HG03139 (cell line): ENCODE results near the gene TEAD4.

Experiments used
- ATAC-seq: cut with Tn5 transposase; IDR thresholded peaks from one replicate; pipeline ENCODE4 v1.9.1; 2021; ENCODE audit not compliant: unreplicated experiment

TEAD4 gene

DNA sequence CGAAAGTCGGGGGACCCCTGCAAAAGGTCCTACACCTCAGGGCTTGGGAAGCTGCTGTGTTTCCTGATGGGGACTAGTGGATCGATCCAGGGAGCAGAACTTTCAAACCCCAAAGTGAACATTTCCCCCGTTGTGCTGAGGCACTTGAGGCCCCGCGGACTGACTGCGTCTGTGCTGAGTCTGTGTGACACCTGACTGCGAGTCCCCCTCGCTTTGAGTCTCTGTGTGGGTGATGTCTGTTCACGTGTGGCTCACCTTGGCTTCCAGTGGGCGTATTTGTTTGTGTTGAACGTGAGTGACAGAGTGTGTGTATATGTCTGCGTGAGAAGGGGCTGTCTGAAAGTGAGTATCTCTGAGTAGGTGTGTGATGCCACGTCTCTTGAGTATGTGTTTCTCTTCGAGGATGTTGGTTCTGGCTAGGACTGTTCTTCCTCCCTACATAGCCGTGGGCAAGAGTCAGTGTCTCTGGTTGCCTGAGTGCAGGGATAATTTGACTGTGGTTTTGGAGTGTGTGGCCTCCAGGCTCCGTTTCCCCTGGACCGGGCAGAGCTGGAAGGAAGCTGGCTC is 1.3 kb downstream of the TEAD4 start:
- no peak for ATAC-seq

DNA sequence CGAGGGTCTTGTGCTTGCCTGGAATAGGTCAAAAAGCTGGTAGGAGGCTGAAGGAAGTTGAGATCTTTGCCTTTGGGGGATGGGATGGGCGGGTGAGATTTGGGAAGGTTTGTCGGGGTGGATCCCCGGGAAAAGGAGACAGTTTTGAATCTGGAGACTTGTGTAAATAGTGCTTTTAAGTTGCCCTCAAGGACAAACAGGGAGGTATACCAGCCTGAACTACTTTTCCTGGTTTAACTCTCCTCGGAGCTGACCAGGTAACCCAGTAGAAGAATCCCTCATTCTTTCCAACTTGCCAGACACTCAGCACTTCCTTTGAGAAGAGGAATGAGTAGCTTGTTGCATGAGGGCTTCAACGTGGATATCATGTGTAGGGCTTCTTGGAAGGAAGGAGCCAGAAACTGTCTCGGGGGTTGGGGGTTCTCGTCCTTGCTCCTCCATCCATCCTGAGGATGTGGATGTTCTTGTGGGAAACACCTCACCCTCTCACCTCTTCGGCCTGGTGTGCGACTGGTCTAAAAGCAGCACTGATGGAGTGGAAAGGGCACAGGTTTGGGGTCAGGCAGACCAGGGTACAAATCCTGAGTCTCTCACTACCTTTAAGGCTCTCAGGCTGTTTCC is 1.9 kb downstream of the TEAD4 start:
- no peak for ATAC-seq

DNA sequence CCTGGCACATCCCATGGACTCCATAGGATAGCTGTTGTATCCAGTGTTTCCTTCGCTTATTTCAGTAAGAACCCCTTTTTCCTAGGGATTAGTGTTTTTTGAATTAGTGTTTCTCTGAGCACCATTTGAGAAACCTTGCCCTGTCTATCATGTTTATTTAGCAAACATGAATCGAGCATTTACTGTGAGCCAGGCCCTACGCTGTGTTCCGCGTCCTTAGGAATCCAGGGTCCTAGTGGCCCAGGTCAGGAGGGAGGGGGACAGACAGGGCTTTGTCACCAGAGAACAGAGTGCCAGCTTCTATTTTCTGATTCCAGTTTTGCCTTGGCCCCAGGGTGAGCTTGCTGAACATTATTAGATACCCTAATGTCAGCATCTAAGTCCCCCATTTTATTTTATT is 2.5 kb downstream of the TEAD4 start:
- ATAC-seq = no peak

DNA sequence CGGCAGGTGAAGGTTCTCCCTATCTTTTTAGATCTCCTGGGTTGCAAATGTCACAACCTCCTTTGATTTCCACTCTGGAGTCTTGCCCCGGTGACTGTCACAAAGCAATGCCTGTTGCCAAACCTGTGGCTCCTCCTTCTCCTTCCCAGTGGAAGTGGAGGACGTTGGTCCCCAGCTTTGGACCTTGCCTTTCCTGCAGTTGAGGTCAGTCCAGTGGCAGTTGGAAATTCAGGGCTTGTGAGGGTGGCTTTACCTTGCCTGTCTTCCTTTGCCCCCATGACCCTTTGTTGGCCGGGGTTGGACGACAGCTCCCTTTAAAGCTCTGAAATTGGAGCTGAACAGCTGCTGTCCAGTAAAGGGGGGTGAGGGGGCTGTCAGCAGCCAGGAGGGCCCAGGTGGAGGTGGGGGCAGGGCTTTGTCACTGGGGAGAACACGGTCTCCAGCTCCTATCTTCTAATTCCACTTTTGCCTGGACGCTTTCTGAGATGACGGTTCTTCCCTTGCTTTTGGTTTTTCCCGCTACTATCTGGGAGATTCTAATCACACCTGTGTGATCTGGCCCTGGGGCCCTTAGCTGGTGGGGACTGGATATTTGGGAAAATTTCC is 4.1 kb downstream of the TEAD4 start:
- ATAC-seq = no peak

DNA sequence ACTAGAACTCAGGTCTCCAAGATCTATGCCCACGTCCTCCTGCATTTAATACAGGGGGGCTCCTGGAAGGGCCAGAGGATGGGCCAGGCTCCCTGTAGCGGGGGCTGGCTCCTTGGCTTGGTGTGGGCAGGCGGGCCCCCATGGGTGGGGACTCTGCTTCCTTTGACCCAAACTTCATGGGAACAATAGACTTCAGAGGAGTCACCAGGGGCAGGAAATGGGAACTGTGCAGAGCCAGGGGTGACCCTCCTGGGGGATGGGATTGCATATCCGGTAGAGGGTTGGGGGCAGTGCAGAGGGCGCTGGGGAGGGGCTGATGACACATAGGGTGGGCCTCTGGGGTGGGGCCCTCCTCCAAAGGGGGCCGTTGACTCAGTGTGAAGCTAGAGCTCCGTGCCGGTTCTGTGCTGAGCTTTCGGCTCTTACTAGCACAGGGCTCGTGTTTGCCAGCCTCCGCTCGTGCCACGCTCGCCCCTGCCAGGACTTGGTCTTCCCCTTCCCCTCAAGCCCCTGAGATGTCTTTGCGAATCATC is 4.6 kb downstream of the TEAD4 start:
- no peak for ATAC-seq

DNA sequence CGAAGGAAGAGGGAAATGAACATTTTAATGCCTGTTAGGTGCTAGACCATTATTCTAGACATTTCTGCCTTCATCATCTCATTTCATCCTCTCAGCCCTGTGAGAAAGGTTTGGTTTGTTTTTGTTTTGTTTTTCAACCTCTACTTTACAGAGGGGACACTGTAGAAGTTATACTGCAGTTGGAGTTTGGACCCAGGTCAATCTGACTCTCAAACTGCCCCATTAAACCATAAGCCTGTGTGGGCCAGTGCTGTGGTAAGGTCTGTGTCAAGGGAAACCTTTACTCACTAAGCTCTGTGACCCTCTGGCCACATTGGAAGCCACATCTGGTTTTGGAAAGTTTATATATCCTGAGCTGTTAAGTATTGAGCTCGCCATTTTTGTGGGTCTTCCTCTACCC is 8.5 kb downstream of the TEAD4 start:
- no peak for ATAC-seq

DNA sequence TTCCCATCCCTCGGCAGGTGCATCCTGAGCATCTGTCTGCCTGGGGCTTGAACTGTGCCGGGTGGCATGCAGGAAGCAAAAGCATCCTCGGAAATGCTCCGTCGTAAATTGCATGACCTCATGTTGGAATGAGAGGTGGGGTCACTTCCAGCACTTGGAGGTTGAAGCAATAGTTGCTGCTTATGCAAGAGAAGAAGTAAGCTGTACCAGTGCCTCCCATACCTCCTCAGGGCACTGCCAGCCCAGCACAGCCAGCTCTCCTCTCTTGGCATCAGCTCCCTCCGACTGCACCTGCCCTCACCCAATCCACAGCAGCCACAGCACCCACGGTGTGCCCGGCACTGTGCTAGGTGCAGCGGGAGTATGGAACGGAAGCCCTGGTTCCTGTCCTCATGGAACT is 11.5 kb downstream of the TEAD4 start:
- ATAC-seq = no peak

DNA sequence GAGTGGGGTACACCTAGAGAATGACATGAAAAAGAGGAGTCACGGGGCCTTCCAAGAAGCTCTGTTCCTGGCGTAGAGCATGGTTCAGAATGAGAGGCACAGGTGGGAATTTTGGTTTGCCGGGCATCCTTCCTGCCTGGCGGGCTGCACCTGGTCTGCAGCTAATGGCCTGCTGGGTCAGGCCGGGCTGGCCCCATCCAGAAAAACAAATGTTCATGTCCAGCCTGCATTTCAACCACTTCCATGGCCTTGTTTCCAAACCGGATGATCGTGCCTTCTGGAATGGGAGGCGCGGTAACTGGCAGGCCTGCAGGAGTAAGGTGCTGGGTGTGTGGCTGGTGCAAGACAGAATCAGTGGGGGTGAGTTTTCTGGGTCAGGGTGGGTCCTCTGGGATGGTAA is 14.4 kb downstream of the TEAD4 start:
- no peak for ATAC-seq

DNA sequence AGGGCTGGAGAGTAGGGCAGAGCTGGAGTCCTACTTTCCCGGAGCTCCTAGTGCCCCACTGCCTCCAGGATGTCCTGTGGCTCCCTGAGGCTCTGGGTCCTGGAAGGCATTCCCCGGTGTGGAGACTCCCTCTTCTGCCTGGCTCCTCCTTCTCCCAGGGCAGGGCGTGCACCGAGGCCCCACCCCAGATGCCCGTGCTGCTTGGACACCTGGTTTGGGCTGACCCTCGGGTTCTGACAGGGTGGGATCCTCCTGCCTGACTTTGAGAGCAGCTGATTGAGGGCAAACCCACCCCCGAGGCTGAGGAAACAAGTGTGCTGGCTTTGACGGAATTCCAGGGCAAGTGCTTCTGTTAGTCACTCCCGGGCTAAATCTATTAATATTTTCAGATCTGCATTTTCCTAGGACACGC is 15.4 kb downstream of the TEAD4 start:
- ATAC-seq = no peak

DNA sequence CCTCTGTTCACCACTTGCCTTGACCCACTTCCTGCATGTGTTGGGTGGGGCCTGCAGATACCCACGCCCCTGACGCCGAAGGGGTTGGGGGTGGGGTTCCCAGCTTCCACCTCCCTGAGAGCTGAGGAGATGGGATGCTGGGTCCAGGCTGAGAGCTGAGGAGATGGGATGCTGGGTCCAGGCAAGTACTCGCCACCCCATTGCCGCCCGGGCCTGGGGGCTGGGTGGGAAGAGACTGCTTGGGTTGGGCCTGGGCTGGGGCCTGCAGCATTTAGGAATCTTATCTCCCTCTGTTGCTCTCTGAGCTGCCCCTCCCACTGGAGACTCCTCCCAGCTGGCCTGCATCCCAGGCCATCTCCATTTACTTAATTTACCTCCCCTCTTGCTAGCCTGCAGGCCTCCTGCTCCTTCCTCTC is 17.4 kb downstream of the TEAD4 start:
- ATAC-seq = no peak

DNA sequence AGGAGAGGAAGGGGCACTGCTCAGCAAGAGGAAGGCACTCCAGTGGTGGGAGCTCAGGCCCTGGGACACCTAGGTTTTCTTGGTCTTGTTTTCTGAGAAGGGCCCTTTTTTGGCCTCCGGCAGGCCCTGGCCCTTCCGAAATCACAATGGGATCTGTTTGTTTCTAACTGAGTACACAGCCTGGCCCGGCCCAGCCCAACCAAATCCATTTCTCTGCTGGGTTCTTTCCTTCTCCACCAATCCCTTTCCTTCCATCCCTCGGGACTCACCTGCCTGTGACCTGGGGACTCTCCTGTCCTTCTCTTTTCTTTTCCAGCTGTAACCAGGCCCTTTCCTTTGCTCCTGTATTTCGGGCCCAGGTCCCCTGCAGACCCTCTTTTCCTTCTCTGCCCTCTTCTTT is 18.6 kb downstream of the TEAD4 start:
- no peak for ATAC-seq

DNA sequence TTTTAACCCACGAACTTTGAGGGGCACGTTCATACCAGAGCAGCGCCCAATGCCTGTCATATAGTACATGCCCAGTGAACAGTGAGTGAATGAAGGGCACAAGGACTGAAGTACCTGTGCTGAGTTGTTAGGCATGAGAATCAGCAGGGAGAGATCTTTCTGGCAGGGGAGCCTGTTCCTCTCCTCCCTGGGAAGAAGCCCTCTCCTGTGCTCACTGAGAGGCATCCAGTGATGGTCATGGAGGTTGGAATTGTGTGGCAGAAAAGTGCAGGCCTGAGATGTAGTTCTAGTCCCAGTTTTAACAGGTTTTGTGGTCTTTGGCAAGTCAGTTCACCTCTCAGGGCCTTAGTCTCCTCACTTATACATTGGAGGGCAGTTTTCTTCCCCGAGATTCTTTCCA is 20.6 kb downstream of the TEAD4 start:
- ATAC-seq = no peak

DNA sequence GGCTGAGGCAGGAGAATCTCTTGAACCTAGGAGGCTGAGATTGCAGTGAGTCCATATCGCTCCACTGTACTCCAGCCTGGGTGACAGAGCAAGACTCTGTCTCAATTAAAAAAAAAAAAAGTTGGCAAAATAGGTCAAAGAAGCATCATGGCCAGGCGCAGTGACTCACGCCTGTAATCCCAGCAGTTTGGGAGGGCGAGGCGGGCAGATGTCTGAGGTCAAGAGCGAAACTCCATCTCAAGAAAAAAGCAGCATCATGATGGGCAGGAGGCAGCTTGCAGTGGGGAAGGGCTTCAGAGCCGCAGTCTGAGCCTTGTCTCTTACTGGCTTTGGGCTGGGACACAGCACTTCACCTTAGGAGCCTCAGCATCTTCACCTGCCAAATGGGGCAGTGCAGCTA is 21.4 kb downstream of the TEAD4 start:
- ATAC-seq = no peak

DNA sequence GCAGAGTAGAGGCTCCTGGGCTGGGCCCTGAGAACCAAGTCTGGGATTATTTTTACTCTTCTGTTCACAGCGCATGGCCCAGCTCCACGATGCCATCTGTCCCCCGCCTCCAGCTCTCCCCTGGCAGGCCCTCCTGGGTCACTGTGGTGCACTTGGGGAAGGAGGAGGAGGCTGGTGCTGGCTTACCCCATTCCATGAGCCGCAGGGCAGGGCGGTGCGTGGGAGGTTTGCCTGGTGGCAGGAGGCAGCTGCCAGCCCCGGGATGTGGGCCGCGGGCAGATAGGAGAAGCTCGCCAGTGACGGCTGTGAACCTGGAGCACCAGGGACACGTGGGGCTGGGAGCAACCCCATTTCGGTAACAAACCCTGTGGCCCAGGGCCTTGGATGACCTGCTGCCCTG is 23.2 kb downstream of the TEAD4 start:
- no peak for ATAC-seq

DNA sequence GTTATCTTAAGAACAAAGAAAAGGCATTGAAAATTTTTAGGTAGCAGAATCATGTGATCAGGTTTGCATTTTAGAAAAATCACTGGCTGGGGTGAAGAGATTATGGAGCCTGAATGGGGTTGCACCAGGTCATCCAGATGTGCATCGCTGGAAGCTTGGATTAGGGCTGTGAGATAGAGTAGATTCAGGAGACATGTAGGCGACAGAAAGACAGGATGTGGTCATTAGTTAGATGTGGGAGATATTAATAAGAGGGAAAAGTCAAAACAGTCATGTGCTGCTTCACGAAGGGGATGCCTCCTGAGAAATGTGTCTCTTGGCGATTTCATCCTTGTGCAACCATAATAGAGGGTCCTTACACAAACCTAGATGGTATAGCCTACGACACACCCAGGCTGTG is 25.1 kb downstream of the TEAD4 start:
- ATAC-seq = no peak

DNA sequence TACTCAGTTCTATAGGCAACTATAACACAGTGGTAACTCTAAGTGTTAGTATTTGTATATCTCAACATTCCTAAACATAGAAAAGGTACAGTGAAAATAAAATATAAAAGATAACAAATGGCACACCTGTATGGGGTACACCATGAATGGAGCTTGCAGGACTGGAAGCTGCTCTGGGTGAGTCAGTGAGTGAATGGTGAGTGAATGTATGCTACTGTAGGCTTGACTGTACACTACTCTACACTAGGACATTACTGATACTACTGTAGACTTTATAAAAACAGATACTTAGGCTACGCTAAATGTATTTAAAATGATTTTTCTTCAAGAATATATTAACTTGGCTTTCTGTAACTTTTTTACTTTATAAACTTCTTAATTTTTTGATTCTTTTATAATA is 25.5 kb downstream of the TEAD4 start:
- ATAC-seq = no peak

DNA sequence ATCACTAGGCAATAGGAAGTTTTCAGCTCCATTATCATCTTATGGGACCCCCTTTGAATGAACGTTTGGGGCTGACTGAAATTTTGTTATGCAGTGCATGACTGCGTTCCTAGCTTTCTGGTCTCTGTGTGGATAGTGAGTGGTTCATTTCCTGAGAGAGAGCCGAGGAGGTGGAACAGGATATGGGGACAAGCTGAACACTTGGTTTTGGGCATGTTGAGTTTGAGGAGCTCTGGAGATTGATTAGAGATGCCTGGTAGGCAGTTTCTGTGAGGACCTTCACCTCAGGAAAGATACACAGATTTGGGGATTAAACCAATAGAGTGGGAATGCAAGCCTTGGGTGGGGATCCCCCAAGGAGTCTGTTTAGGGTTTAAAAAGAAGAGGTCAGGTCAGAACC is 27.7 kb downstream of the TEAD4 start:
- ATAC-seq = no peak

DNA sequence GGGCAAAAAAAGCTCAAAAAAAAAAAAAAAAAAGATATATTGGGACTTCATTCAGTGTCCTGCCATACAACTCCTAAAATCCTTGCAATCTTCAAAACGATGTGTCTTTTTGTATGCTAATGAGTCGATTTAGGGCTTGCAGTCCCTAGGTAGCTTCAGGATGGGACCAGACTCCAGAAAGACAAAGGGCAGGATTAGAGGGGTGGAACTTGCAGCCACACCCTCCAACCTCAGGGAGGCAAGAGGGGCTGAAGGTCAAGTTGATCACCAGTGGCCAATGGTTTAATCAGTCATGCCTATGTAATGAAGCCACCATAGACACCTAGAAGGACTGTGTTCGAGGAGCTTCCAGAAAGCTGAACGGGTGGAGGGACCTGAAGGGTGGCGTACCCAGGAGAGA is 29.3 kb downstream of the TEAD4 start:
- ATAC-seq = no peak

DNA sequence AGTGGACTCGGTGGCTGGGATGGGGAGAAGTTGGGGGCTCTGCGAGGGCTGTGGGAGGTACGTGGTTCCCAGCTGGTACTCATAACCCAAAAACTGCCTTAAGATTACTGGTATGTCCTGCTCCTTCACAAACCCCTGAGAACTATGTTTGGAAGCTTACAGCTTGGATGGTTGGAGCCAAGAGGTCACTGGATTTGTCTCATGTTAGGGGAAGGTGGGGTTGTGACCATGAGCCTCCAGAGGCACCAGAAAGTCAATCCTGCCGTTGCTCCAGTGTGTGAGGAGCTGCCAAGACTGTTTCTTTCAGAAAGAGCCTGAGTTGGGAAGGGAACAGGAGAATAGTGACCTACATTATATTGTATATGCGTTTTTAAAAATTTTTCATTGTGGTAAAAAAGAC is 33.5 kb downstream of the TEAD4 start:
- no peak for ATAC-seq

DNA sequence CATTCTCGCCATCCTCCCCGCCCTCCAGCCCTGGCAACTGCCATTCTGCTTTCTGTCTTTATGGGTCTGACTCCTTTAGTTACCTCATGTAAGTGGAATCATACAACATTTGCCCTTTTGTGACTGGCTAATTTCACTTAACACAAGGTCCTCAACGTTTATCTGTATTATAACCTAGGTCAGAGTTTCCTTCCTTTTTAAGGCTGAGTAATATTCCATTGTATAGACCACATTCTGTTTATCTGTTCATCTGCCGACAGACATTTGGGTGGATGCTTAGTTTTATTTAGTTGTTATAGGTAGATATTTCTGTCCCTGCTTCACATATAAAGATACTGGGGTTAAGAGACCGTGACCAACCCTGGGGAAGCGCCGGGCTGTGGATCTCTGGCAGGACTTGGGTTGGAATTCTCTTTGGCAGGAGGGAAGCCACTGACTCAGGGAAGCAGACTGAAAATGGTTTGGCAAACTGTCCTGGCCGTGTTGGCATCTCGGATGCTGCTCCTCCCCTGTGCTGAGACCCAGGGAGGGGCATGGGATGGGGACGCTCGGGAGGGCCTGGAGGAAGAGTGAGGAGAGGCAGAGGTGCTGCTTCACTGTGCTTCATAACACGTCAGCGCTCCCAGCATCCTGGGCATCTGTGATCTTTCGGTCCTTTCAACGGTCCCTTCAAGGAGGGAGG is 38.9 kb downstream of the TEAD4 start:
- no peak for ATAC-seq

DNA sequence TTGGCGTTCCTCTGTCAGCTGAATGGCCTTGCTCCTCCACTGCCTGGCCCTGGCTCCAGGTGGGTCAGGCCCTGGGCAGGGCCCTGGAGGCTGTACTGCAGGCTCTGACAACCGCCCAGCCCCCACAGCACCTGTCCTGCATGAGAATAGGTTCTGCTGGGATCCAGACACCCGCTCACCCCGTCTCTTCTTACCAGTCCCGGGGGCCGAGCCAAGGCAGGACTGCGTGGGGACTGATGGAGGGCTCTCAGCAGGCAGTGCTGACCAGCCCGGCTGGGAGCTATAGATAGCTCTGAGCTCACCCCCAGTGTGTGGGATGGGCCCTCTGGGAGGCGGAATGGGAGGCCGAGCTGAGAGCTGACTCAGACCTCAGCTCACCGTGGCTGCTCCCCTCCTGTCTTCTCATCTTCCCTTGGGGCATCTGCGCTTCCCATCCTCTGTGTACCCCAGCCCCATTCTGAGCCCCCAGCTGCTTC is 39.6 kb downstream of the TEAD4 start:
- no peak for ATAC-seq

DNA sequence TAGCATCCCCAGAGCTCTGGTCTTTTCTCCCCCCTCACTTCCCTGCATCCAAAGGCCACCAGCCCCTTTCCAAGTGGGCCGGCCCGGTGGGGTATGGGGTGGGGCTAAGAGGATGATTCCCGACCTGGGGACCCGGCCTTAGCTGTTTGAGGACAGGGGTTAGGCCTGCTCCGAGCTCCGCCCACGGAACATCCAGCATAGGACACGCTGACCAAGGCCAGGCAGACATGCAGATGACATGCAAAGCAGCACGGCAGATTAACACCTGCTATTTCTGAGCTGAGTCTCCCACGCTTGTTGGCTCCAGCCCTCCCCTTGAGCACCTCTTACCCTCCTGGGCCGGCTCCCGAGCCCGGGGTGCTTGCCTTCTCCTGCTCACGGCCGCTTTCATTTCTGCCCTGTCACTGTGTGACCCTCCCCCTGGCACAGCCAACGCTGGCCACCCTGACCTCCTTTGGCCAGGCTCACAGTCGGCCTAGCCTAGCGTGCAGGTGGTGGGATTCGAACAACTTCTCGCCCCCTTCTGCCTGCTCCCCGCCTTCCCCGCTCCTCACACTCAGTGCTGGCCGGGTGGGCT is 40.2 kb downstream of the TEAD4 start:
- ATAC-seq = no peak
